Liver (tissue), 9 donors: ENCODE data around the gene SPTBN1. TPM values are rescaled to one million over a fixed set of nuclear protein-coding genes. Genes with fewer than 3 reads are reported as not detected.

ENCODE experiments used
- DNase-seq: peaks from one replicate; pipeline ENCODE4 v3.0.0-alpha.2; 2017; ENCODE audit warnings: low spot score
- H3K27ac ChIP-seq, 2 donors: one replicate each; pipeline ENCODE4 v1.7.0; 2013; ENCODE audit warnings: inconsistent platforms in 2 of 2, low read length in 2 of 2, control low read depth in 1 of 2, low read depth in 1 of 2, mild to moderate bottlenecking in 1 of 2
- H3K27me3 ChIP-seq, 4 donors: one replicate each; pipeline versions ENCODE4 v1.6.1 to v1.7.0; 2013; ENCODE audit warnings: low read length in 3 of 4, inconsistent platforms in 1 of 4, mild to moderate bottlenecking in 1 of 4, moderate library complexity in 1 of 4; ENCODE audit not compliant: control insufficient read depth in 4 of 4, insufficient read depth in 4 of 4
- H3K36me3 ChIP-seq, 4 donors: one replicate each; pipeline versions ENCODE4 v1.6.1 to v1.7.0; 2013; ENCODE audit warnings: low read length in 3 of 4, mild to moderate bottlenecking in 3 of 4, low read depth in 1 of 4, moderate library complexity in 1 of 4; ENCODE audit not compliant: control insufficient read depth in 4 of 4, insufficient read depth in 3 of 4
- H3K4me1 ChIP-seq, 4 donors: one replicate each; pipeline versions ENCODE4 v1.6.1 to v1.7.0; 2013; ENCODE audit warnings: low read length in 3 of 4, mild to moderate bottlenecking in 3 of 4, moderate library complexity in 1 of 4; ENCODE audit not compliant: control insufficient read depth in 4 of 4, insufficient read depth in 4 of 4
- H3K4me3 ChIP-seq, 3 donors: one replicate each; pipeline versions ENCODE4 v1.6.1 to v1.7.0; 2013; ENCODE audit warnings: low read length in 3 of 3, control low read depth in 1 of 3, low read depth in 1 of 3, mild to moderate bottlenecking in 1 of 3
- H3K9ac ChIP-seq, 2 donors: one replicate each; pipeline ENCODE4 v1.7.0; 2013; ENCODE audit warnings: low read length in 2 of 2, mild to moderate bottlenecking in 2 of 2, moderate library complexity in 2 of 2, control low read depth in 1 of 2, low read depth in 1 of 2
- H3K9me3 ChIP-seq, 4 donors: one replicate each; pipeline versions ENCODE4 v1.6.1 to v1.7.0; 2013; ENCODE audit warnings: low read length in 3 of 4; ENCODE audit not compliant: control insufficient read depth in 4 of 4
- CTCF ChIP-seq: fragments of 150-350 bp; IDR thresholded peaks from 2 replicates; pipeline ENCODE4 v1.5.1; 2017; ENCODE audit warnings: improper control_type of control experiment, low read depth, low read length; ENCODE audit not compliant: missing input control
- FOXA1 ChIP-seq: IDR thresholded peaks from 2 replicates; pipeline ENCODE4 v1.6.1; 2016; ENCODE audit warnings: antibody characterized with exemption
- HNF4A ChIP-seq, 2 donors: conservative IDR thresholded peaks; 2 replicates each; pipeline ENCODE4 v1.6.1; 2016; ENCODE audit warnings: antibody characterized with exemption in 2 of 2, mild to moderate bottlenecking in 2 of 2
- HNF4G ChIP-seq: IDR thresholded peaks from 2 replicates; pipeline ENCODE4 v1.6.1; 2016; ENCODE audit warnings: antibody characterized with exemption
- JUND ChIP-seq, 2 donors: IDR thresholded peaks; 2 replicates each; pipeline ENCODE4 v1.6.1; 2016; ENCODE audit warnings: antibody characterized with exemption in 2 of 2
- MAX ChIP-seq: IDR thresholded peaks from 2 replicates; pipeline ENCODE4 v1.6.1; 2016; ENCODE audit warnings: antibody characterized with exemption
- RAD21 ChIP-seq, 2 donors: IDR thresholded peaks; 2 replicates each; pipeline ENCODE4 v1.6.1; 2016; ENCODE audit warnings: antibody characterized with exemption in 2 of 2, mild to moderate bottlenecking in 2 of 2
- REST ChIP-seq: IDR thresholded peaks from 2 replicates; pipeline ENCODE4 v1.6.1; 2016; ENCODE audit warnings: antibody characterized with exemption, mild to moderate bottlenecking
- RXRA ChIP-seq, 2 donors: IDR thresholded peaks; 2 replicates each; pipeline ENCODE4 v1.6.1; 2017 to 2018; ENCODE audit warnings: antibody characterized with exemption in 2 of 2, mild to moderate bottlenecking in 1 of 2
- SP1 ChIP-seq: IDR thresholded peaks from 2 replicates; pipeline ENCODE4 v1.6.1; 2018; ENCODE audit warnings: antibody characterized with exemption, mild to moderate bottlenecking
- TAF1 ChIP-seq: conservative IDR thresholded peaks from 2 replicates; pipeline ENCODE4 v1.6.1; 2016; ENCODE audit warnings: antibody characterized with exemption, mild to moderate bottlenecking
- YY1 ChIP-seq: IDR thresholded peaks from 2 replicates; pipeline ENCODE4 v1.6.1; 2016; ENCODE audit warnings: antibody characterized with exemption, mild to moderate bottlenecking
- WGBS: extraction: QIAGEN DNeasy Blood & Tissue Kit; methylation state at CpG from one replicate; pipeline ENCODE4 v1.1.7; 2013; 5-methylcytosine and 5-hydroxymethylcytosine counted together
- polyA plus RNA-seq, 2 donors: library from polyadenylated mRNA; stranded (reverse) in 1 of 2; unstranded in 1 of 2; fragments of 200-250 nt in 1 of 2; fragments of >200 nt in 1 of 2; fragmentation: Nextera tagmentation in 1 of 2; extraction: Ambion mirVana in 1 of 2; gene quantifications; one replicate each; pipeline versions ENCODE4 v1.2.1 to v1.2.3, GENCODE V29; 2013 to 2015
- total RNA-seq, 2 donors: library from RNA; depleted of rRNA; stranded (reverse); fragments of >200 nt; gene quantifications; one replicate each; pipeline ENCODE4 v1.2.3, GENCODE V29; 2014
- donor health status: healthy.
- donor health status: healthy.
- donor health status: healthy.
- donor health status: healthy.
- donor health status: healthy.

The SPTBN1 gene
- total and polyA plus RNA-seq, 4 donors = 44.8 to 191 (median 75.9) TPM

- Histone ChIP-seq H3K4me3 (no peak overlapping the region), H3K9ac (no peak overlapping the region), H3K27me3 (no peaks in the 10 kb centered on the region), H3K9me3 (no peaks in the 10 kb centered on the region), H3K4me1 (peaks cover 9 to 49% (median 39%) of the 10 kb centered on the region in 4 donors), H3K36me3 (peaks cover 6 to 61% (median 54%) of the 10 kb centered on the region in 4 donors), H3K27ac (peak overlapping the region; percentile 26 to 48)
- 59% methylated on average over 8 of the region's 8 CpGs for WGBS
- TF ChIP-seq TAF1 = no peak
- no peak for TF ChIP-seq HNF4G
- no peak for TF ChIP-seq RXRA (IDR thresholded peaks at IDR 0.05)
- DNase-seq = no peak
These were observed 184.9 kb downstream of the SPTBN1 start for GRCh38 chr2:54640834-54641540.

- peak overlapping the region; percentile 48 to 65 for H3K27ac ChIP-seq
- H3K4me3 ChIP-seq = no peak overlapping the region
- 35% methylated on average over 8 of the region's 8 CpGs for WGBS
- DNase-seq = no peak
- no peaks in the 10 kb centered on the region for H3K9me3 ChIP-seq
- no peak for TF ChIP-seq FOXA1
- TF ChIP-seq MAX = no peak
- peak; percentile 22 to 30 for TF ChIP-seq JUND (IDR thresholded peaks at IDR 0.05)
- TF ChIP-seq RAD21 (IDR thresholded peaks at IDR 0.05) = peak; percentile 30 to 68
- no peak for TF ChIP-seq CTCF
- TF ChIP-seq SP1 = peak; percentile 61
- no peak for TF ChIP-seq REST
- peak; percentile 40 for TF ChIP-seq YY1
- peak; percentile 48 to 51 for TF ChIP-seq HNF4A (conservative IDR thresholded peaks at IDR 0.05)
- TF ChIP-seq RXRA (IDR thresholded peaks at IDR 0.05) = peak; percentile 47 to 61
- peaks cover 9 to 42% (median 31%) of the 10 kb centered on the region in 4 donors for H3K4me1 ChIP-seq
- H3K9ac ChIP-seq = peak overlapping the region in 1 of 2 donors; percentile 33
- H3K27me3 ChIP-seq = no peaks in the 10 kb centered on the region
- H3K36me3 ChIP-seq = peaks cover 8 to 69% (median 62%) of the 10 kb centered on the region in 4 donors
These were observed 185.9 kb downstream of the SPTBN1 start for GRCh38 chr2:54641988-54642387.
